OCI-LY1 (cell line): Measurements from ENCODE around the gene C3orf49.
A peak's percentile ranks its signal among the peaks of the same experiment; 100 is the strongest.

Experiments
- H2AFZ ChIP-seq: fragments of 200-600 bp; sonication (generic), shearing (Covaris generic); 2 replicates; pipeline ENCODE4 v1.6.0; 2014; ENCODE audit warnings: antibody characterized with exemption, mild to moderate bottlenecking, low read length
- H3F3A ChIP-seq: fragments of 200-600 bp; sonication (generic), shearing (Covaris generic); 2 replicates; pipeline ENCODE4 v1.6.0; 2014; ENCODE audit warnings: mild to moderate bottlenecking, antibody characterized with exemption, low read length, moderate library complexity; ENCODE audit not compliant: insufficient read depth
- H3K27ac ChIP-seq: fragments of 200-600 bp; sonication (generic); 2 replicates; pipeline ENCODE4 v1.5.1; 2014; ENCODE audit warnings: low read length, mixed run types, mild to moderate bottlenecking, low read depth; ENCODE audit not compliant: poor library complexity, severe bottlenecking
- H3K27me3 ChIP-seq: fragments of 200-600 bp; sonication (generic); 2 replicates; pipeline ENCODE4 v1.6.0; 2014; ENCODE audit warnings: antibody characterized with exemption, mild to moderate bottlenecking, low read length, moderate library complexity; ENCODE audit not compliant: insufficient read depth
- H3K36me3 ChIP-seq: fragments of 200-600 bp; sonication (generic); 2 replicates; pipeline ENCODE4 v1.6.1; 2014; ENCODE audit warnings: mild to moderate bottlenecking, antibody characterized with exemption, low read length, moderate library complexity, mixed read lengths; ENCODE audit not compliant: insufficient read depth
- H3K4me1 ChIP-seq: fragments of 200-600 bp; sonication (generic); 2 replicates; pipeline ENCODE4 v1.5.1; 2014; ENCODE audit warnings: mild to moderate bottlenecking, low read length, moderate library complexity; ENCODE audit not compliant: insufficient read depth, severe bottlenecking
- H3K4me2 ChIP-seq: fragments of 200-600 bp; sonication (generic), shearing (Covaris generic); 2 replicates; pipeline ENCODE4 v1.6.1; 2014; ENCODE audit warnings: low read length
- H3K4me3 ChIP-seq: fragments of 200-600 bp; sonication (generic); 2 replicates; pipeline ENCODE4 v1.5.1; 2014; ENCODE audit warnings: low read length, low read depth, mild to moderate bottlenecking, mixed read lengths; ENCODE audit not compliant: poor library complexity, severe bottlenecking
- H3K79me2 ChIP-seq: fragments of 200-600 bp; shearing (Covaris generic); 2 replicates; pipeline ENCODE4 v1.6.1; 2016; ENCODE audit warnings: mixed run types, low read length, mixed read lengths; ENCODE audit not compliant: insufficient read depth
- H3K9ac ChIP-seq: fragments of 200-600 bp; sonication (generic), shearing (Covaris generic); 2 replicates; pipeline ENCODE4 v1.6.1; 2014; ENCODE audit warnings: mild to moderate bottlenecking, low read length, mixed read lengths
- H3K9me2 ChIP-seq: fragments of 200-600 bp; sonication (generic), shearing (Covaris generic); 2 replicates; pipeline ENCODE4 v1.6.1; 2014; ENCODE audit warnings: low read depth, mild to moderate bottlenecking, low read length, mixed read lengths
- H3K9me3 ChIP-seq: fragments of 200-600 bp; shearing (Covaris generic); 2 replicates; pipeline ENCODE4 v1.6.1; 2014; ENCODE audit warnings: low read length, mixed read lengths
- H4K20me1 ChIP-seq: fragments of 200-600 bp; sonication (generic), shearing (Covaris generic); 2 replicates; pipeline ENCODE4 v1.6.0; 2016; ENCODE audit warnings: mild to moderate bottlenecking, low read length; ENCODE audit not compliant: insufficient read depth
- EZH2 ChIP-seq: fragments of 200-600 bp; sonication (generic), shearing (Covaris generic); IDR thresholded peaks from 2 replicates; pipeline ENCODE4 v1.8.0; 2017; ENCODE audit warnings: borderline replicate concordance, mixed run types, mild to moderate bottlenecking, antibody characterized with exemption, low read length, moderate library complexity, mixed read lengths
- TF ChIP-seq, protein P1 (sequence below): fragments of 200-600 bp; sonication (generic), shearing (Covaris generic); IDR thresholded peaks from 2 replicates; pipeline ENCODE4 v1.5.1; 2017; ENCODE audit warnings: mild to moderate bottlenecking, antibody characterized with exemption, low read length, moderate library complexity, mixed read lengths

The C3orf49 gene

DNA sequence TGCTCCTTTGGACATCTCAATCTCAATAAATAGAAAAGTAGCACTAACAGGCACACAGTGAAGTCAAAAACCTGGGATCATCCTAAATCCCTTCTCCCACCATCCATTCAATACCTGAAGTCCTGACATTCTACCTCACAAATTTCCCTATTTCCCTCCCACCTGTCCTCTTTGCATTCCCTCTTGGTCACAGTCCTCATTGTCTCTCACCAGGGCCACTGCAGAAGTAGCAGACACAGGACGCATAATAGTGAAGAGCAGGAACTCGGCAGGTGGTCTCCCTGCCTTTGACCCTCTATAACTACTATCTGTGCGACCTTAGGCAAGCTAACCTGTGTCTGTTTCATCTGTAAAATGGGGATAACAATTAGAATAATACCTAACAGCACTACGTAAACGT lies 42.2 kb downstream of the C3orf49 start:
- no peaks in the 10 kb centered on the region for H3K27me3 ChIP-seq
- H3K79me2 ChIP-seq = peaks cover 83% of the 10 kb centered on the region
- H3K4me3 ChIP-seq = peak overlapping the region; percentile 91
- peaks cover 7% of the 10 kb centered on the region; the same call in 1 of the 2 replicates for H3K36me3 ChIP-seq
- no peaks in the 10 kb centered on the region for H3K9me3 ChIP-seq
- H3K9ac ChIP-seq = no peak overlapping the region; the same call in 1 of the 2 replicates
- H3F3A ChIP-seq = no peaks in the 10 kb centered on the region
- TF ChIP-seq EZH2 = no peak
- TF ChIP-seq, protein P1, sequence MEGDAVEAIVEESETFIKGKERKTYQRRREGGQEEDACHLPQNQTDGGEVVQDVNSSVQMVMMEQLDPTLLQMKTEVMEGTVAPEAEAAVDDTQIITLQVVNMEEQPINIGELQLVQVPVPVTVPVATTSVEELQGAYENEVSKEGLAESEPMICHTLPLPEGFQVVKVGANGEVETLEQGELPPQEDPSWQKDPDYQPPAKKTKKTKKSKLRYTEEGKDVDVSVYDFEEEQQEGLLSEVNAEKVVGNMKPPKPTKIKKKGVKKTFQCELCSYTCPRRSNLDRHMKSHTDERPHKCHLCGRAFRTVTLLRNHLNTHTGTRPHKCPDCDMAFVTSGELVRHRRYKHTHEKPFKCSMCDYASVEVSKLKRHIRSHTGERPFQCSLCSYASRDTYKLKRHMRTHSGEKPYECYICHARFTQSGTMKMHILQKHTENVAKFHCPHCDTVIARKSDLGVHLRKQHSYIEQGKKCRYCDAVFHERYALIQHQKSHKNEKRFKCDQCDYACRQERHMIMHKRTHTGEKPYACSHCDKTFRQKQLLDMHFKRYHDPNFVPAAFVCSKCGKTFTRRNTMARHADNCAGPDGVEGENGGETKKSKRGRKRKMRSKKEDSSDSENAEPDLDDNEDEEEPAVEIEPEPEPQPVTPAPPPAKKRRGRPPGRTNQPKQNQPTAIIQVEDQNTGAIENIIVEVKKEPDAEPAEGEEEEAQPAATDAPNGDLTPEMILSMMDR = no peak
- H3K9me2 ChIP-seq = no peaks in the 10 kb centered on the region
- peak overlapping the region; percentile 90; the same call in 1 of the 2 replicates for H3K4me2 ChIP-seq
- peaks cover 30% of the 10 kb centered on the region for H3K4me1 ChIP-seq
- H3K27ac ChIP-seq = no peak overlapping the region
- H4K20me1 ChIP-seq = no peaks in the 10 kb centered on the region
- H2AFZ ChIP-seq = no peak overlapping the region

DNA sequence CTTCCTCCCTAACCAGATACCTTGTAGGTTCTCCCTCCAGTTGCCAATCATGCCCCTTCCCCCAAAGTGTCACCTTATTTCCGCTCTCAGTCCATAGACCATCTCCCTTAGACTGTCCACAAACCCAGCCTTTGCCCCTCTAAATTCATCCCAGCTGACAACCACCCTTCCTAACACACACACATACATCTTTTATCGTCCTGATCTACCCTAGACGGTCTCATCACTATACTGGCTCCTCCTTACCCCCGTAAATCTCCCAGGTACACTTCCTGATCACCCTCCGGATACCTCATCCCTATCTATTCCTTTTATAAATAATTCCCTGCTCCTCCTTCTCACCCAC lies 43.7 kb downstream of the C3orf49 start:
- Histone ChIP-seq H3K4me3 (peak overlapping the region; percentile 91), H3K79me2 (peaks cover 80% of the 10 kb centered on the region), H3K9ac (peak overlapping the region; percentile 98), H3K4me1 (peaks cover 32% of the 10 kb centered on the region), H3K9me3 (no peaks in the 10 kb centered on the region), H3F3A (no peaks in the 10 kb centered on the region), H3K27me3 (no peaks in the 10 kb centered on the region), H4K20me1 (no peaks in the 10 kb centered on the region), H3K4me2 (peak overlapping the region; percentile 90), H3K9me2 (no peaks in the 10 kb centered on the region), H3K27ac (peak overlapping the region; percentile 65), H2AFZ (no peak overlapping the region), H3K36me3 (peaks cover 14% of the 10 kb centered on the region)
- no peak for TF ChIP-seq EZH2
- TF ChIP-seq, protein P1 = no peak

DNA sequence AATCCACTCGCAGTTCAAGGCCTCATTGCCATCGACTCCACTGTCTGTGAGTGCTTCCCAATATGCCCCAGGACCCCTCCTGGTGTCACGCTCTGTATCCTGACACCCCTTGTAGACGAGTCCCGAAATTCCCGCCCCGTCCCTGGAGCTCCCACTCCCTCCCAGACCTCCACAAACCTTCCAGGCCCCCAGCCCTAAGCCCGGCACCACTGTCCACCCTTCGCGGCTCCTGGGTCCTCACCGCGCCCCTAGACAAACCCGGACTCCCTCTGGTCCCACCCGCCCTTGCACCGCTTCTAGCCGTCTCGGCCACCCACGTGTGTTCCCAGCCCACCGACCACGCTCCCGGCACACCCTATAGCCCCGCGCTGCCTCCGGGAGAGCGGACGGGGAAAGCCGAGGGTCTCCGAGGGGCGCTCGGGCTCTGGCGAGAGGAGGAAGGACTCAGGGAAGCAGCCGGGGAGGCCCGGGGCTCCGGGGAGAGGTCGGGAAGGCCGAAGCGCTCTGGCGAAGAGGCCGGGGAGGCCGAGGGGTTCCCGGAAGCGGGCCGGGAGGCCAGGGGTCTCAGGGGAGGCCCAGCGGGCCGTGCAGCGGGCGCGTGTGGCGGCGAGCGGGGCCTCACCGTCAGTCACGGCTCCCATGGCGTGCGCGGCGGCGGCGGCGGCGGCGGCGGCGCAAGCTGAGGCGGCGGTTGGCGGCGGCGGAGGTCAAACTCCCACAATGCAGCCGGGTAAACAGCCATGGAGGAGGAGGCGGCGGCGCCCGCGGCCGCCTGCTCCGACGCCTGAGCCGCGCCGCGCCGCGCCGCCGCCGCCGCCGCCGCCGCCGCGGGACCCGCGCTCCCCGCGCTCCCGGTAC lies 44.3 kb downstream of the C3orf49 start, which contains the start of the genes ATXN7 and THOC7:
Gene ATXN7 (plus strand): TSS at position 718 of the 858 bp plus-strand sequence. CDS start 48,732 bp downstream, outside the sequence.
Gene THOC7 (minus strand): TSS at position 656 of the 858 bp plus-strand sequence. CDS start 15 bp downstream, at position 641.
- peaks cover 38% of the 10 kb centered on the region for H3K4me1 ChIP-seq
- no peaks in the 10 kb centered on the region for H4K20me1 ChIP-seq

More for the DNA sequence above, 44.3 kb downstream of the C3orf49 start, which contains the start of the genes ATXN7 and THOC7:
- Histone ChIP-seq H3K4me2 (peak within 1 kb of the TSS; percentile 91), H3K9me3 (no peaks in the 10 kb centered on the region), H3K36me3 (peaks cover 13% of the 10 kb centered on the region), H3K4me3 (peak within 1 kb of the TSS; percentile 91), H2AFZ (no peak within 1 kb of the TSS), H3K27me3 (no peaks in the 10 kb centered on the region), H3K27ac (peak within 1 kb of the TSS; percentile 72), H3K9me2 (no peaks in the 10 kb centered on the region), H3K9ac (peak within 1 kb of the TSS; percentile 98), H3K79me2 (peaks cover 80% of the 10 kb centered on the region), H3F3A (no peaks in the 10 kb centered on the region)
- TF ChIP-seq, protein P1 = no peak
- no peak for TF ChIP-seq EZH2
